Neutrophil (primary cell): ENCODE results near the gene FOXN4.

Source experiments
- H3K27ac ChIP-seq: fragments of 200-600 bp; sonication (generic); 2 replicates; pipeline ENCODE4 v1.5.1; 2016; ENCODE audit warnings: mild to moderate bottlenecking, moderate library complexity
- H3K27me3 ChIP-seq: fragments of 200-600 bp; sonication (generic); 2 replicates; pipeline ENCODE4 v1.6.0; 2016; ENCODE audit warnings: mild to moderate bottlenecking
- H3K36me3 ChIP-seq: fragments of 200-600 bp; sonication (generic); 2 replicates; pipeline ENCODE4 v1.5.1; 2017
- H3K4me1 ChIP-seq, 2 experiments: fragments of 200-600 bp in 1 of 2; sonication (generic) in 1 of 2; 1 replicate in 1 of 2; 2 replicates in 1 of 2; pipeline versions ENCODE4 v1.5.1 to v1.6.1; 2013 to 2016; ENCODE audit warnings: low read depth in 1 of 2, low read length in 1 of 2, mild to moderate bottlenecking in 1 of 2, moderate library complexity in 1 of 2; ENCODE audit not compliant: control insufficient read depth in 1 of 2, insufficient read depth in 1 of 2
- H3K4me3 ChIP-seq, 2 experiments: fragments of 200-600 bp in 1 of 2; sonication (generic) in 1 of 2; 1 replicate in 1 of 2; 2 replicates in 1 of 2; pipeline ENCODE4 v1.5.1; 2013 to 2016; ENCODE audit warnings: low read depth in 1 of 2, low read length in 1 of 2, mild to moderate bottlenecking in 1 of 2, moderate library complexity in 1 of 2
- H3K9me3 ChIP-seq: fragments of 200-600 bp; sonication (generic); 2 replicates; pipeline ENCODE4 v1.5.1; 2016
- CTCF ChIP-seq: fragments of 200-600 bp; sonication (generic); IDR thresholded peaks from 2 replicates; pipeline ENCODE4 v1.5.1; 2016; ENCODE audit warnings: antibody characterized with exemption

FOXN4 gene

GRCh38 chr12:109274381-109274780 lies 34.7 kb downstream of the FOXN4 start:
- Histone ChIP-seq H3K27me3 (peaks cover 9% of the 10 kb centered on the region), H3K4me1 (peaks cover 11 to 14% of the 10 kb centered on the region in 2 experiments), H3K27ac (no peak overlapping the region), H3K9me3 (no peaks in the 10 kb centered on the region), H3K36me3 (no peaks in the 10 kb centered on the region), H3K4me3 (no peak overlapping the region)
- no peak for TF ChIP-seq CTCF

GRCh38 chr12:109273354-109273753 lies 35.7 kb downstream of the FOXN4 start:
- Histone ChIP-seq H3K4me3 (no peak overlapping the region), H3K36me3 (no peaks in the 10 kb centered on the region), H3K9me3 (no peaks in the 10 kb centered on the region), H3K27me3 (peaks cover 9% of the 10 kb centered on the region), H3K27ac (no peak overlapping the region), H3K4me1 (peaks cover 11 to 12% of the 10 kb centered on the region in 2 experiments)
- no peak for TF ChIP-seq CTCF

- H3K9me3 ChIP-seq: no peaks in the 10 kb centered on the region
- no peak for TF ChIP-seq CTCF
These were observed 37.7 kb downstream of the FOXN4 start for GRCh38 chr12:109271418-109271817.

GRCh38 chr12:109270494-109270893 lies 38.6 kb downstream of the FOXN4 start:
- H3K36me3 ChIP-seq: peaks cover 20% of the 10 kb centered on the region
- no peak overlapping the region for H3K27ac ChIP-seq
- H3K4me3 ChIP-seq: no peak overlapping the region
- peaks cover 9% of the 10 kb centered on the region for H3K27me3 ChIP-seq
- TF ChIP-seq CTCF: no peak
- no peaks in the 10 kb centered on the region for H3K4me1 ChIP-seq
- H3K9me3 ChIP-seq: no peaks in the 10 kb centered on the region

More at GRCh38 chr12:109271418-109271817, 37.7 kb downstream of the FOXN4 start:
- Histone ChIP-seq H3K36me3 (peaks cover 11% of the 10 kb centered on the region), H3K4me3 (no peak overlapping the region), H3K27ac (no peak overlapping the region), H3K27me3 (peaks cover 9% of the 10 kb centered on the region), H3K4me1 (no peaks in the 10 kb centered on the region)

- Histone ChIP-seq H3K36me3 (peaks cover 31% of the 10 kb centered on the region), H3K27ac (no peak overlapping the region), H3K4me1 (no peaks in the 10 kb centered on the region), H3K4me3 (no peak overlapping the region), H3K9me3 (no peaks in the 10 kb centered on the region), H3K27me3 (peaks cover 9% of the 10 kb centered on the region)
- no peak for TF ChIP-seq CTCF
These were observed 39.7 kb downstream of the FOXN4 start for GRCh38 chr12:109269428-109269827.

GRCh38 chr12:109268896-109269295 lies 40.2 kb downstream of the FOXN4 start:
- peaks cover 9% of the 10 kb centered on the region for H3K27me3 ChIP-seq
- H3K36me3 ChIP-seq: peaks cover 34% of the 10 kb centered on the region
- no peaks in the 10 kb centered on the region for H3K9me3 ChIP-seq
- H3K4me3 ChIP-seq: no peak overlapping the region
- H3K27ac ChIP-seq: no peak overlapping the region
- no peak for TF ChIP-seq CTCF
- no peaks in the 10 kb centered on the region for H3K4me1 ChIP-seq
